Keratinocyte (primary cell): ENCODE measurements around the gene CLNK. TPM values are rescaled to one million over a fixed set of nuclear protein-coding genes. Genes with fewer than 3 reads are reported as not detected.

ENCODE experiments used
- DNase-seq: peaks from one replicate; pipeline ENCODE4 v3.0.0-alpha.2; 2011; ENCODE audit warnings: low read depth, missing footprints, low spot score
- FAIRE-seq: peaks from 2 replicates; lab custom pipeline; 2011; peaks lifted over from hg19 to GRCh38; lab: Jason Lieb, UNC
- H2AFZ ChIP-seq: 2 replicates; pipeline ENCODE4 v1.6.0; 2012; ENCODE audit warnings: low read length, control low read depth, inconsistent platforms; ENCODE audit not compliant: control insufficient read depth
- H3K27ac ChIP-seq: 2 replicates; pipeline ENCODE4 v1.5.1; 2011; ENCODE audit warnings: low read length; ENCODE audit not compliant: control insufficient read depth, insufficient read depth
- H3K27me3 ChIP-seq: 3 replicates; pipeline ENCODE4 v1.6.0; 2011; ENCODE audit warnings: low read length; ENCODE audit not compliant: control insufficient read depth, insufficient read depth; ENCODE audit errors: extremely low read depth
- H3K36me3 ChIP-seq, 2 experiments: 2 replicates in 1 of 2; 3 replicates in 1 of 2; pipeline ENCODE4 v1.5.1; 2011; ENCODE audit warnings: low read length in 2 of 2, mild to moderate bottlenecking in 1 of 2; ENCODE audit not compliant: control insufficient read depth in 2 of 2, insufficient read depth in 2 of 2; ENCODE audit errors: extremely low read depth in 1 of 2
- H3K4me1 ChIP-seq: 3 replicates; pipeline ENCODE4 v1.5.1; 2011; ENCODE audit warnings: low read length; ENCODE audit not compliant: control insufficient read depth, insufficient read depth; ENCODE audit errors: extremely low read depth
- H3K4me2 ChIP-seq: 3 replicates; pipeline ENCODE4 v1.6.0; 2011; ENCODE audit warnings: low read depth, low read length; ENCODE audit not compliant: control insufficient read depth, insufficient read depth; ENCODE audit errors: extremely low read depth
- H3K4me3 ChIP-seq, 3 experiments: fragments of 200-600 bp in 1 of 3; sonication (generic) in 1 of 3; 2 replicates in 2 of 3; 3 replicates in 1 of 3; pipeline ENCODE4 v1.5.1; 2011 to 2016; ENCODE audit warnings: low read length in 3 of 3, mild to moderate bottlenecking in 3 of 3, control low read depth in 2 of 3, inconsistent platforms in 1 of 3, low read depth in 1 of 3, mixed read lengths in 1 of 3, mixed run types in 1 of 3, moderate library complexity in 1 of 3; ENCODE audit not compliant: control insufficient read depth in 2 of 3, insufficient read depth in 2 of 3; ENCODE audit errors: extremely low read depth in 1 of 3
- H3K79me2 ChIP-seq: 2 replicates; pipeline ENCODE4 v1.6.0; 2012; ENCODE audit warnings: low read length; ENCODE audit not compliant: control insufficient read depth, insufficient read depth
- H3K9ac ChIP-seq: 3 replicates; pipeline ENCODE4 v1.6.0; 2011; ENCODE audit warnings: low read length; ENCODE audit not compliant: control insufficient read depth, insufficient read depth; ENCODE audit errors: extremely low read depth
- H3K9me1 ChIP-seq: 3 replicates; pipeline ENCODE4 v1.6.0; 2011; ENCODE audit warnings: low read length; ENCODE audit not compliant: control insufficient read depth, insufficient read depth; ENCODE audit errors: extremely low read depth
- H3K9me3 ChIP-seq: 2 replicates; pipeline ENCODE4 v1.5.1; 2012; ENCODE audit warnings: low read depth, low read length; ENCODE audit not compliant: control insufficient read depth
- H4K20me1 ChIP-seq: 3 replicates; pipeline ENCODE4 v1.6.0; 2011; ENCODE audit warnings: low read length; ENCODE audit not compliant: control insufficient read depth, insufficient read depth; ENCODE audit errors: extremely low read depth
- EZH2 ChIP-seq: IDR thresholded peaks from one replicate; pipeline ENCODE4 v1.6.1; 2012; ENCODE audit warnings: inconsistent platforms, mild to moderate bottlenecking, low read length, moderate library complexity
- dilution Hi-C: fragments of 300-500 bp; cut with MboI; formaldehyde crosslinking; loops from one replicate; pipeline ENCODE4 v1.7.0; 2020; ENCODE audit warnings: low sequenced_read_pairs; ENCODE audit not compliant: extremely low pct_ligation_motif_present
- polyA plus RNA-seq, 5 experiments: library from polyadenylated mRNA; depleted of rRNA in 3 of 5; stranded (reverse) in 3 of 5; stranded (forward) in 1 of 5; unstranded in 1 of 5; fragments of >200 nt; gene quantifications; 1 replicate in 1 of 5; 2 replicates in 3 of 5; 3 replicates in 1 of 5; pipeline versions ENCODE4 v1.2.1 to v1.2.3, GENCODE V29; 2011 to 2012; ENCODE audit warnings: missing spikeins in 2 of 5, low read depth in 1 of 5, low replicate concordance in 1 of 5
- TF ChIP-seq, protein P1 (sequence below), 3 experiments: IDR thresholded peaks in 1 of 3; conservative IDR thresholded peaks in 1 of 3; optimal IDR thresholded peaks in 1 of 3; 2 replicates in 2 of 3; 3 replicates in 1 of 3; pipeline versions ENCODE3 to v1.5.1; 2011; ENCODE audit warnings: low read length in 3 of 3, mild to moderate bottlenecking in 3 of 3, moderate library complexity in 2 of 3, control low read depth in 1 of 3, inconsistent platforms in 1 of 3; ENCODE audit not compliant: insufficient read depth in 2 of 3; ENCODE audit errors: extremely low read depth in 1 of 3

The CLNK gene
- polyA plus RNA-seq, 1 donor (not counting 4 experiments of a cell fraction or from before 2014, with no cell fraction given): not detected

DNA sequence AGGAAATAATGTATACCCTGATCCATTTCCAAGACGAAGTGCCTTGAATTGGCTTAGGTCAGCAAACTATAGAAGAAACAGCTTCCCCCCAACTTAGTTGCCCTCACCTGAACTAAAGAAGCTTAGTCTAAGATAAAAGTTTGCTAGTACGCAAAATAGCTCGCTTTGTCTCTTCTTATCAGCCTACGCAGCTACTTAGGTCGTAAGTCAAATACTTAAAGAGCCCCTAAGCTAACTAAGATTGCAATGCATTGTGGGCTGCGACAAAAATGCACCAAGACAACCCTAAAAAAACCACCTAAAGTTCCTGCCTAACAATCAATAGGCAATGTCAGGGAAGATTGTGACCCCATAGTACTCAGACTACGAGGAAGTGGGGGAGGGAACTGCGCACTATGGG, 12.8 kb downstream of the CLNK start:
- dilution Hi-C loops: no loop called here
- no peak overlapping the region for H3K4me3 ChIP-seq
- no peak for DNase-seq
- TF ChIP-seq, protein P1, sequence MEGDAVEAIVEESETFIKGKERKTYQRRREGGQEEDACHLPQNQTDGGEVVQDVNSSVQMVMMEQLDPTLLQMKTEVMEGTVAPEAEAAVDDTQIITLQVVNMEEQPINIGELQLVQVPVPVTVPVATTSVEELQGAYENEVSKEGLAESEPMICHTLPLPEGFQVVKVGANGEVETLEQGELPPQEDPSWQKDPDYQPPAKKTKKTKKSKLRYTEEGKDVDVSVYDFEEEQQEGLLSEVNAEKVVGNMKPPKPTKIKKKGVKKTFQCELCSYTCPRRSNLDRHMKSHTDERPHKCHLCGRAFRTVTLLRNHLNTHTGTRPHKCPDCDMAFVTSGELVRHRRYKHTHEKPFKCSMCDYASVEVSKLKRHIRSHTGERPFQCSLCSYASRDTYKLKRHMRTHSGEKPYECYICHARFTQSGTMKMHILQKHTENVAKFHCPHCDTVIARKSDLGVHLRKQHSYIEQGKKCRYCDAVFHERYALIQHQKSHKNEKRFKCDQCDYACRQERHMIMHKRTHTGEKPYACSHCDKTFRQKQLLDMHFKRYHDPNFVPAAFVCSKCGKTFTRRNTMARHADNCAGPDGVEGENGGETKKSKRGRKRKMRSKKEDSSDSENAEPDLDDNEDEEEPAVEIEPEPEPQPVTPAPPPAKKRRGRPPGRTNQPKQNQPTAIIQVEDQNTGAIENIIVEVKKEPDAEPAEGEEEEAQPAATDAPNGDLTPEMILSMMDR (optimal IDR thresholded peaks at IDR 0.05 in 1 of 3, IDR thresholded peaks at IDR 0.05 in 1 of 3, conservative IDR thresholded peaks at IDR 0.05 in 1 of 3; ENCODE audit: extremely low read depth in 1 of 3, insufficient read depth in 2 of 3, low read length in 3 of 3): no peak
- TF ChIP-seq EZH2: no peak
- no peak for FAIRE-seq
- H2AFZ ChIP-seq: no peak overlapping the region
- no peaks in the 10 kb centered on the region for H3K9me1 ChIP-seq
- no peaks in the 10 kb centered on the region for H3K4me1 ChIP-seq
- H3K36me3 ChIP-seq: no peaks in the 10 kb centered on the region
- no peak overlapping the region for H3K9ac ChIP-seq
- H3K27ac ChIP-seq: no peak overlapping the region
- no peak overlapping the region for H3K4me2 ChIP-seq
- no peaks in the 10 kb centered on the region for H4K20me1 ChIP-seq
- H3K27me3 ChIP-seq: no peaks in the 10 kb centered on the region
- H3K79me2 ChIP-seq: no peaks in the 10 kb centered on the region
- no peaks in the 10 kb centered on the region for H3K9me3 ChIP-seq

DNA sequence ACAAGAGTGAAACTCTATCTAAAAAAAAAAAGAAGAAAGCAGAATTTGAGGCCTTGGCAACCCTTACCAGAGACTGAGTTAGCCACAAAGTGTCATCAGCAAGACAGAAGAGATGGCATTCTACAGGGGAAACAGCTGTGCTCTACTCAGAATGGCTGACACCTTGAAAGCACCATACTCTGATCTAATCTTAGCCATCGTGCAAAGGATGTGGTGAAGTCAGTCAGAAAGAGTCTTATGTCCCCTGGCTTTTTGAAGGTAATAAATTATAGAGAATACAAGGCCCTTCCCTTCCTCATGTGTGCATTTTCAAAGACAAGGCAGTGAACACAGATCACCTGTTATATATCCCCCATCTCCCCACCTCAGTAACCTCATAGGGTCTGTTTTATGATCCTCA, 13.2 kb downstream of the CLNK start:
- FAIRE-seq (no peak), DNase-seq (no peak)
- Histone ChIP-seq H3K4me3 (no peak overlapping the region), H3K9ac (no peak overlapping the region), H4K20me1 (no peaks in the 10 kb centered on the region), H3K4me1 (no peaks in the 10 kb centered on the region), H3K9me3 (no peaks in the 10 kb centered on the region), H3K79me2 (no peaks in the 10 kb centered on the region), H3K4me2 (no peak overlapping the region), H3K27me3 (no peaks in the 10 kb centered on the region), H3K27ac (no peak overlapping the region), H3K9me1 (no peaks in the 10 kb centered on the region), H2AFZ (no peak overlapping the region), H3K36me3 (no peaks in the 10 kb centered on the region)
- dilution Hi-C loops: no loop called here
- TF ChIP-seq, protein P1 (optimal IDR thresholded peaks at IDR 0.05 in 1 of 3, IDR thresholded peaks at IDR 0.05 in 1 of 3, conservative IDR thresholded peaks at IDR 0.05 in 1 of 3; ENCODE audit: extremely low read depth in 1 of 3, insufficient read depth in 2 of 3, low read length in 3 of 3): no peak
- no peak for TF ChIP-seq EZH2
